ENCODE data around the gene UCK2. TPM values are rescaled to one million over a fixed set of nuclear protein-coding genes. Genes with fewer than 3 reads are reported as not detected.

The UCK2 gene
- total RNA-seq, 1 donor, result 97.6 TPM

DNA sequence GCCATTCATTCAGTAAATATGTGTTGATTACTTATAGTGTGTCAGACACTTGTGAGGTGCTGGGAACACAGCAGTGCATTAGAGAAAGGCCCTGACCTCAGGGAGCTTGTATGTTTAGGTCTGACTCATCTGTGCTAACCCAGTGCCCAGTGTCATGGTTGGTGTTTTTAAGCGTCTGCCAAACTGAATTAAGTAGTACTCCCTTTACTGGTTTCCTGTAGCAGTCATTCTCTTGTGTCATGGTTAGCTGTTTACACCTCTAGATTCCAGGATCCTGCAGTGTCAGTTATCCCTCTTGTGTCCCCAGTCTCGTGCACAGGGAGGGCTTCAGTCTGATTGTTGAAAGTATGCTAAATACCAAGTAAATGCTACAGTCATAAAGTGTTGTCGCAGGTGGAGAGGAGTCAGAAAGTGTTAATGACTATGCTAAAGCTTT, 14.2 kb downstream of the UCK2 start:
- TF ChIP-seq, protein P1, sequence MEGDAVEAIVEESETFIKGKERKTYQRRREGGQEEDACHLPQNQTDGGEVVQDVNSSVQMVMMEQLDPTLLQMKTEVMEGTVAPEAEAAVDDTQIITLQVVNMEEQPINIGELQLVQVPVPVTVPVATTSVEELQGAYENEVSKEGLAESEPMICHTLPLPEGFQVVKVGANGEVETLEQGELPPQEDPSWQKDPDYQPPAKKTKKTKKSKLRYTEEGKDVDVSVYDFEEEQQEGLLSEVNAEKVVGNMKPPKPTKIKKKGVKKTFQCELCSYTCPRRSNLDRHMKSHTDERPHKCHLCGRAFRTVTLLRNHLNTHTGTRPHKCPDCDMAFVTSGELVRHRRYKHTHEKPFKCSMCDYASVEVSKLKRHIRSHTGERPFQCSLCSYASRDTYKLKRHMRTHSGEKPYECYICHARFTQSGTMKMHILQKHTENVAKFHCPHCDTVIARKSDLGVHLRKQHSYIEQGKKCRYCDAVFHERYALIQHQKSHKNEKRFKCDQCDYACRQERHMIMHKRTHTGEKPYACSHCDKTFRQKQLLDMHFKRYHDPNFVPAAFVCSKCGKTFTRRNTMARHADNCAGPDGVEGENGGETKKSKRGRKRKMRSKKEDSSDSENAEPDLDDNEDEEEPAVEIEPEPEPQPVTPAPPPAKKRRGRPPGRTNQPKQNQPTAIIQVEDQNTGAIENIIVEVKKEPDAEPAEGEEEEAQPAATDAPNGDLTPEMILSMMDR (IDR thresholded peaks at IDR 0.05; ENCODE audit: insufficient read depth, low read depth, low read length), result no peak
- DNase-seq (ENCODE audit: low read depth), result peak; percentile 56
- no peak overlapping the region for H3K4me3 ChIP-seq (ENCODE audit: low read depth, low read length)

DNA sequence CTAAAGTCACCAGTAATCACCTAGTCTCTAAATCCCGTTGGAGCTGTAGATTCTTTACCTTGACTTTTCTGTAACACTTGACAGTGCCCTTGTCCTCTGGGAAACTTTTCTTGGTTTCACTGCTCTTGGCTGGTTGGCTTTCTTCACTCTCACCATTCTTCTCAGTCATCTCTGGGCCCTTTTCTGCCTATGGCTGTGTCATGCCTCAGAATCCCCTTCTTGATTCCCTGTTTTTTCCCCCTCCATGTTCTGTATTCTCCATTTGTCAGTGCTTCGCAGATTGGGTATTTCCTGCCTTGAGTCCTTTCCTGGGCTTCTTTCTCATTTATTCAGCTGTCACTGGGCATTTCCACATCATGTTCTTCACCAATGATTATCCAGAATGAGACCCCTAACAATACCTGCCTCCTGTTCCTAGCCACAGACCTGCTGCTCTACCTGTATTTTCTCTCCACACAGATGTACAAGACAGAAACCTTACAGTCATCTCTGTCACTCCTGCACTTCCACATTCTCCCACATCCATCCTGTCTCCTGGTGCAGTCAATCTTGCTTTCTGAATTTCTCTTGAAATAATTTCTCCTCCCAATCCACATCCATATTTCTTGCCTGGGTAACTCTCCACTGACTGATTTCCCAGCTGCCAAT, 14.7 kb downstream of the UCK2 start:
- no peak overlapping the region for H3K4me3 ChIP-seq (ENCODE audit: low read depth, low read length)
- DNase-seq (ENCODE audit: low read depth), result no peak
- TF ChIP-seq, protein P1 (IDR thresholded peaks at IDR 0.05; ENCODE audit: insufficient read depth, low read depth, low read length), result no peak

DNA sequence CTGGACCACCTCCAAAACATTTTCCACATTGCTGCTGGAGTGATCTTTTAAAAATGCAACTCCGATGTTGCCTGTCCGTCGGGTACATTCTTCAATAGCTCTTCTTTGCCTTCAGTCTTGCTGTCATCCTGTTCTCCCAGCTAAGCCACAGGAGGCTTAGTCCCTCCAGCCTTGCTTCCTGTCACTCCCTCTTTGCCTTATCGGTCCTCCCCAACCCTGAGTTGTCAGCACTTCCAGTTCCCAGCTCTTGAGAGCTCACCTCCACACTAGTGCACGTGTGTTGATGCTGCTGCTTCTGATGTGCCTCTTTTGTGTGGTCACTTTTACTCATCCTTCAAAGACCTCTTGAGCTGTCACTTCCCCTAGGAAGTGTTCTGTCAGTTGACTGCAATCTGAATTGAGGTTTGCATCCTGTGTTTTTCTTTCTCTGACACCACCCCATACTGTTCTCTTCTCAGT, 15.3 kb downstream of the UCK2 start:
- no peak for DNase-seq (ENCODE audit: low read depth)
- TF ChIP-seq, protein P1 (IDR thresholded peaks at IDR 0.05; ENCODE audit: insufficient read depth, low read depth, low read length), result no peak
- no peak overlapping the region for H3K4me3 ChIP-seq (ENCODE audit: low read depth, low read length)

DNA sequence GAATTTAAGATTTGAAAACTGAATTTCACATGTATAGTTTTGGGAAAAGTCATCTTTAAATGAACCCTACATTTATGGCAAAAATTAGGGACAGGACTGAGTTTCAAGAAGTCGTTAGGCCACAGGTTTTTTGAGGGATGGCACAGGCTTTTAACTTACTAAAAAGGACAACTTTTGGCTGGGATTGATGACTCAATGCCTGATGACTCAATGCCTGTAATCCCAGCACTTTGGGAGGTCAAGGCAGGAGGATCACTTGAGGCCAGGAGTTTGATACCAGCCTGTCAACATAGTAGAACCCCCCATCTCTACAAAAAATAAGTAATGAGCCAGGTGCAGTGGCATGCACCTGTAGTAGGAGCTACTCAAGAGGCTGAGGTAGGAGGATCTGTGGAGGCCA, 15.9 kb downstream of the UCK2 start:
- DNase-seq (ENCODE audit: low read depth), result no peak

DNA sequence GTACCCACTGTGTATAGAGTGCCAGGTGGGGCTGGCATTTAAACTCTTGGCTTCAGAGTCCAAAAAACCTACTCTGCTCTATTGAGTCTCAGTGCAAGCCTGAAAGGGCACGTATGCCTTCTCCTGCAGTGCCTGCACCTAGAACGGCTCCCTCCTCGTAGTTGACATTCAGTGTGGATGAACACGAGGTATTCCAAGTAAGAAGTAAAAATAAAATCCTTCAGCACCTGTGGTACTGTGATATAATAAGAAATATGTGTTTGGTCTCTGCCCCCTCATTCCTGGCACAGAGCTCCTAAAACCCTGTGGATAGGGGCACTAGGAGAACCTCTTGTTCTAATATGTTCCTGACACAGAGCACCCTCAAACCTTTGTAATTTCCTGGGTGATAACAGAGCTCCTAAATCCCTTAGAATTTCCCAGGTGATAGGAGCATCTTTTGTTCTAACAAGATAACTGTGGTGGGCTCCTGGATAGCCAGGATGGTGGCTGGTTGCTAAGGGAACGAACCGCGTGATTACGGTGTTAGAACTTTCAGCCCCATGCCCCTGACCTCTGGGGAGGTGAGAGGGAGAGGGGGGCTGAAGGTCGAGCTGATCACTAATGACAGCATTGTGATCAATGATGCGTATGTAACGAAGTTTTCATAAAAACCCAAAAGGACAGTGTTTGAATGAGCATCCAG, 16.8 kb downstream of the UCK2 start:
- no peak for DNase-seq (ENCODE audit: low read depth)
- H3K4me3 ChIP-seq (ENCODE audit: low read depth, low read length), result no peak overlapping the region
- TF ChIP-seq, protein P1 (IDR thresholded peaks at IDR 0.05; ENCODE audit: insufficient read depth, low read depth, low read length), result no peak

More for the DNA sequence above, 15.9 kb downstream of the UCK2 start:
- no peak overlapping the region for H3K4me3 ChIP-seq (ENCODE audit: low read depth, low read length)
- TF ChIP-seq, protein P1 (IDR thresholded peaks at IDR 0.05; ENCODE audit: insufficient read depth, low read depth, low read length), result no peak

DNA sequence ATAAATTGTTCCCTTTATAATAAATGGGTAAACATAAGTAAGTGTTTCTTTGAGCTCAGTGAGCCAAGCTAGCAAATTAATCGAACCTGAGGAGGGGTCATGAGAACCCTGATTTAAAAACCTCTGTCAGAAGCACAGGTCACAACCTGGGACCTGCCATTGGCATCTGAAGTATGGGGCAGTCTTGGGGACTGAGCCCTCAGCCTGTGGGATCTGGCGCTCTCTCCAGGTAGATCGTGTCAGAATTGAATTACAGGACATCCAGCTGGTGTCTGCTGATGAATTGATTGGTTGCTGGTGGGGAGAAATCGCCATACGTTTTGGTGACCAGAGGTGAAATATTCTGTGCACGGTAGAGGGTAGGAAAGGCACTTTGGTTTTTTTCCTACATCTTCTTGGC, 17.5 kb downstream of the UCK2 start:
- H3K4me3 ChIP-seq (ENCODE audit: low read depth, low read length), result no peak overlapping the region
- TF ChIP-seq, protein P1 (IDR thresholded peaks at IDR 0.05; ENCODE audit: insufficient read depth, low read depth, low read length), result no peak
- no peak for DNase-seq (ENCODE audit: low read depth)

Data from fibroblast of villous mesenchyme (primary cell).